ENCODE data around the gene GARIN5B. TPM values are rescaled to one million over a fixed set of nuclear protein-coding genes. Genes with fewer than 3 reads are reported as not detected.

Gene GARIN5B
- total and polyA plus RNA-seq, 2 of the 4 experiments (the other 2 are of a cell fraction), result not detected

DNA sequence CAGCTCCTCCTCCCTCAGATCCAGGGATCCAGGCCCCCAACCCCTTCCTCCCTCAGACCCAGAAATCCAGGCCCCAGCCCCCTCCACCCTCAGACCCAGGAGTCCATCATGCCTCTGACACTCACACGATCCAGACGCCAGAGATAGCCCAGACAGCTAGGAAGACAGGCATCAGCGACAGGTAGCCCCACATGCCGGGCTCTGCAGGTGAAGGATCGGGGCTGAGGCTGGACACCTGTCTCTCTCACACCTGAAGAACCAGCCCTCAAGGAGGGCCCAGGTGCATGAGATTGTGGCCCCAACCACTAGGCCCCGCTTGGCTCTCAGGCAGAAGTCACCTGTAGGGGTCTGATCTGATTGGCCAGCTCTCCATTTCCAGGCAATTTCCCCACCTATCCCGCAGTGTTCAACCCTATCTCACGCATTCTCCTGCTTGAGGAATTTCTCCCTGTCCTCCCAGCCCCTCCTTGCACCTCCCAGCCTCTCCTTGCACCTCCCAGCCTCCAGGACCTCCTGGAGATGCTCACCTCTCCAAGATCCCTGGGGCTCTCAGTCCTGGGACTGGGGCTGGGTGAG, 42.1 kb downstream of the GARIN5B start:
- DNase-seq, result no peak
- no peak overlapping the region for H3K27ac ChIP-seq (ENCODE audit: insufficient read depth, low read length)
- ChIA-PET CTCF (no interaction called here), POLR2A (ENCODE audit: unreplicated experiment) (no interaction called here)
- no peaks in the 10 kb centered on the region; the same call in 1 of the 2 replicates for H3K4me1 ChIP-seq (ENCODE audit: control insufficient read depth, insufficient read depth, low read length)
- no peak overlapping the region for H3K56ac ChIP-seq (ENCODE audit: extremely low read depth, insufficient read depth, low read length)
- no peak overlapping the region for H2AK5ac ChIP-seq (ENCODE audit: low read depth, low read length)
- BruUV-seq (replicated peaks), result no TSS peak
- H3K9me3 ChIP-seq (ENCODE audit: control insufficient read depth, insufficient read depth, low read length), result 0 out of 2 replicates have a peak, but pooled peaks cover 1% of the 10 kb centered on the region
- H2BK15ac ChIP-seq (ENCODE audit: low read depth, low read length), result no peak overlapping the region
- no peak overlapping the region for H2BK120ac ChIP-seq (ENCODE audit: low read depth, low read length)
- no peak overlapping the region for H3K4me2 ChIP-seq (ENCODE audit: low read depth, low read length)
- no peak overlapping the region for H3K23ac ChIP-seq (ENCODE audit: low read depth, low read length)
- no peak overlapping the region for H4K91ac ChIP-seq (ENCODE audit: insufficient read depth, low read depth, low read length)
- TF ChIP-seq RAD21 (IDR thresholded peaks at IDR 0.05; ENCODE audit: low read length), result no peak
- no peak for TF ChIP-seq POLR2A (IDR thresholded peaks at IDR 0.05; ENCODE audit: low read depth, low read length)
- no peak for TF ChIP-seq USF2 (IDR thresholded peaks at IDR 0.05; ENCODE audit: low read depth, low read length)
- TF ChIP-seq CHD1 (IDR thresholded peaks at IDR 0.05; ENCODE audit: low read depth, low read length), result no peak
- TF ChIP-seq CEBPB (IDR thresholded peaks at IDR 0.05; ENCODE audit: low read depth, low read length), result no peak
- TF ChIP-seq FOS (IDR thresholded peaks at IDR 0.05; ENCODE audit: low read depth, low read length), result no peak
- TF ChIP-seq, protein P1, sequence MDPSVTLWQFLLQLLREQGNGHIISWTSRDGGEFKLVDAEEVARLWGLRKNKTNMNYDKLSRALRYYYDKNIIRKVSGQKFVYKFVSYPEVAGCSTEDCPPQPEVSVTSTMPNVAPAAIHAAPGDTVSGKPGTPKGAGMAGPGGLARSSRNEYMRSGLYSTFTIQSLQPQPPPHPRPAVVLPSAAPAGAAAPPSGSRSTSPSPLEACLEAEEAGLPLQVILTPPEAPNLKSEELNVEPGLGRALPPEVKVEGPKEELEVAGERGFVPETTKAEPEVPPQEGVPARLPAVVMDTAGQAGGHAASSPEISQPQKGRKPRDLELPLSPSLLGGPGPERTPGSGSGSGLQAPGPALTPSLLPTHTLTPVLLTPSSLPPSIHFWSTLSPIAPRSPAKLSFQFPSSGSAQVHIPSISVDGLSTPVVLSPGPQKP (IDR thresholded peaks at IDR 0.05; ENCODE audit: borderline replicate concordance, low read depth, low read length), result no peak
- TF ChIP-seq MAZ (IDR thresholded peaks at IDR 0.05; ENCODE audit: borderline replicate concordance, low read depth, low read length), result no peak
- no peak for TF ChIP-seq RFX5 (IDR thresholded peaks at IDR 0.05; ENCODE audit: low read depth, low read length)
- TF ChIP-seq BHLHE40 (IDR thresholded peaks at IDR 0.05; ENCODE audit: low read depth, low read length), result no peak
- no peak for TF ChIP-seq MAFK (IDR thresholded peaks at IDR 0.05; ENCODE audit: low read depth, low read length)
- no peak for TF ChIP-seq NFE2L2 (IDR thresholded peaks at IDR 0.05; ENCODE audit: low read depth, low read length)
- TF ChIP-seq RCOR1 (IDR thresholded peaks at IDR 0.05; ENCODE audit: insufficient replicate concordance, low read length), result no peak
- TF ChIP-seq MXI1 (IDR thresholded peaks at IDR 0.05; ENCODE audit: borderline replicate concordance, low read depth, low read length), result no peak
- no peak for TF ChIP-seq CTCF (conservative IDR thresholded peaks at IDR 0.05; ENCODE audit: low read depth, low read length)
- TF ChIP-seq SMC3 (IDR thresholded peaks at IDR 0.05; ENCODE audit: low read depth, low read length), result no peak
- H3K14ac ChIP-seq (replicated peaks; ENCODE audit: low read depth, low read length), result no peak overlapping the region
- no peak overlapping the region for H4K8ac ChIP-seq (ENCODE audit: low read depth in 2 of 2, low read length in 2 of 2)
- peaks cover 18% of the 10 kb centered on the region for H3K27me3 ChIP-seq (ENCODE audit: control insufficient read depth, insufficient read depth, low read length)
- ATAC-seq (ENCODE audit: low read depth), result no peak
- H3K18ac ChIP-seq (ENCODE audit: low read depth, low read length), result no peak overlapping the region
- no peak overlapping the region for H2BK20ac ChIP-seq (ENCODE audit: low read depth, low read length)
- no peaks in the 10 kb centered on the region for H3K79me1 ChIP-seq (ENCODE audit: low read depth in 1 of 2, low read length in 2 of 2)
- H3K4me3 ChIP-seq (ENCODE audit: insufficient read depth, low read depth, low read length), result no peak overlapping the region
- H3K9me1 ChIP-seq (ENCODE audit: insufficient read depth, low read length), result no peaks in the 10 kb centered on the region
- WGBS, 2 experiments (ENCODE audit: extremely low coverage in 2 of 2, insufficient read length in 1 of 2), result 100% methylated on average over 1 of the region's 8 CpGs; no CpG with 5 or more reads in 1 of the 2 experiments
- intact Hi-C loops (cut with micrococcal nuclease), result no loop called here
- in situ Hi-C loops (cut with MboI; ENCODE audit: low sequenced_read_pairs), result no loop called here
- H3K9ac ChIP-seq (ENCODE audit: low read depth, low read length), result no peak overlapping the region
- H2AFZ ChIP-seq (replicated peaks; ENCODE audit: low read length, poor library complexity), result no peak overlapping the region
- H2AK9ac ChIP-seq (replicated peaks; ENCODE audit: low read depth, low read length, poor library complexity), result no peak overlapping the region
- dilution Hi-C loops (cut with HindIII; ENCODE audit: low sequenced_read_pairs, unreplicated experiment), result no loop called here
- H4K20me1 ChIP-seq (ENCODE audit: insufficient read depth, low read length), result no peaks in the 10 kb centered on the region
- no peak overlapping the region for H3K4ac ChIP-seq (ENCODE audit: low read depth, low read length)
- no peak overlapping the region for H4K5ac ChIP-seq (ENCODE audit: low read depth, low read length)
- no peaks in the 10 kb centered on the region for H3K36me3 ChIP-seq (ENCODE audit: control insufficient read depth, insufficient read depth, low read length)
- H2BK5ac ChIP-seq (ENCODE audit: low read depth, low read length, poor library complexity, severe bottlenecking), result no peak overlapping the region
